ENCODE data around the gene ERGIC1.

- TF ChIP-seq CTCF (IDR thresholded peaks at IDR 0.05): no peak
- TF ChIP-seq POLR2A (IDR thresholded peaks at IDR 0.05): peak; percentile 67 to 81 (median 70)
These were observed at the start of gene ERGIC1 for GRCh38 chr5:172833686-172834414.

All from body of pancreas (tissue), 4 donors.